Stimulated activated CD4-positive, alpha-beta T cell treated with anti-CD3 and anti-CD28 coated beads, Interleukin-15, amount 100 ng/mL, for 24 hours (primary cell): ENCODE measurements around the gene RPS6KA6.
"Not testable (repeated sequence)": the region's sequence is repeated elsewhere in the genome, so short reads cannot be mapped to it uniquely, and the experiment has no call there.

Source experiments
- DNase-seq: peaks from one replicate; pipeline ENCODE4 v3.0.0-alpha.2; 2020

Gene RPS6KA6

DNA sequence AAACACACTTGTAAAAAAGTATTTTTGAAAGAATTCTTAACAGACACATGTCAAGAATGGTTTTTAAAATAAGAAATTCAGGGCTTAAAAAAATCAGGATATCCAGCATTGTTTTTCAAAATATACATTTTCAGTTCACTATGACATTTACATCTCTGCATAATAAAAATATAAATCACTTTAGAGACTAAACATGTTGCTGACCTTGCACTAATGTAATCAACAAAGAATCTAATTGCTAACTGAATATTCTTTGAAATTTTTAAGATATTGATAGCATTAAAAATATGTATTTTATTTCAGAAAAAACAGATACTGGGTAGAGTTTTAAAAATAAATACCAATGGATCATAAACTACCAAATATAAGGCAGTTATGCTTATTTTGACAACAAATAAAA is 26.4 kb downstream of the RPS6KA6 start:
- no peak for DNase-seq

DNA sequence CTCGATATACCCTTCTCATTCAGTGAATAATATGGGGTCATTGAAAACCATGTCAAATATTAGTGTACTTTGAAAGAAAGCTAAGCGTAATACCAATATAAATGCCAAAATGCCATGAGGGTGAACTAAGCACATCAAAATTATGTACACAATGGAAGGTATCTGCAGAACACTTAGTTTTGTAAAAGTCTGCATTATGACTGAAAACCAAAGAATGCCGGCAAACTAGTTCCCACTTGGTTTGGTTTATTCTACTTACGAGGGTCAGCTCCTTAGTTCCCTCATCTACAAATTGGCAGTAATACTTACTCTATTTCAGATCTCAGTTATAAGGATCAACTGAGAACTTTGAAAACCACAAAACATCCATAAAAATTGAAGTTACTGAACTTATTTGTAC is 27.3 kb downstream of the RPS6KA6 start:
- DNase-seq = no peak

DNA sequence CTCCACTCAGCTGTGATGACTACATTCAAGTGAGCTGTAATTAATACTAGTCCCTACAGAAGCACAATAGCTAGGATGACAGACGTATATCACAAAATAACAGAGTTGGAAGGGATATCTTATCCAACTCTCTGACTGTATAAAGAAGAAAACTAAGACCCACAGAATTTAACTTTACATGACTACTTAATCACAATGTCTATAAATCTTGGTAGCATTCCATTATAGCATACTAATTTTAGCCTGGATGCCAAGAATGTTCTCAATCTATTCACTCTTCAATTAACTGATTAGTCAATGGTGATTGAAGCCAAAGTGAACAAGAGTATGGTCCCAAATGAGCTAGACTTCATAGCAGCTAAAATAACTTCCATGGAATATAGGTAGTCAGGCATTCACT is 31.2 kb downstream of the RPS6KA6 start:
- DNase-seq = no peak

- no peak for DNase-seq
These were observed 32.1 kb downstream of the RPS6KA6 start for GRCh38 chrX:84155938-84156337.

- no peak for DNase-seq
These were observed 34.5 kb downstream of the RPS6KA6 start for GRCh38 chrX:84153538-84153937.

DNA sequence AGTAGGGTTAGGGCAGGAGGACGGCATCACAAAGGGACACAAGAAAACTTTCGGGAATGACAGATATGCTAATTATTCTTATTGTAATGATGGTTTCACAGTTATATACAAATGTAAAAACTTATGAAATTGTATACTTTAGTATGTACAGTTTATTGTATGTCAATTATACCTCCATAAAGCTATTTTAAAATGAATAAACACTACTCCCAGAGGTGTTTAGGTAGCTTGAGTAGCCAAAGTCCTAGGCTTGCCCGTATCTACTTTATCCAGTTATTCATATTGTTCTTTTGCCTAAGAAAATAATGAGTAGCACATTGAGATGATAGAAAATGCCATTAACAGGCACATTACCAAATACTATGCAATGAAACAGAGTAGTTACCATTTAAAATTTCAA is 43.0 kb downstream of the RPS6KA6 start:
- DNase-seq = no peak

GRCh38 chrX:84144281-84144680 is 43.7 kb downstream of the RPS6KA6 start:
- DNase-seq = no peak

- no peak for DNase-seq
These were observed 55.0 kb downstream of the RPS6KA6 start for GRCh38 chrX:84133023-84133422.

GRCh38 chrX:84123585-84123984 is 64.4 kb downstream of the RPS6KA6 start:
- DNase-seq = no peak

- no peak for DNase-seq
These were observed 69.2 kb downstream of the RPS6KA6 start for GRCh38 chrX:84118769-84119168.

GRCh38 chrX:84118315-84118714 is 69.7 kb downstream of the RPS6KA6 start:
- no peak for DNase-seq

GRCh38 chrX:84108584-84108983 is 79.4 kb downstream of the RPS6KA6 start:
- DNase-seq = no peak

- DNase-seq = no peak
These were observed 88.9 kb downstream of the RPS6KA6 start for GRCh38 chrX:84099120-84099519.

- DNase-seq = not testable (repeated sequence)
These were observed 108.4 kb downstream of the RPS6KA6 start for GRCh38 chrX:84079479-84080197.

- no peak for DNase-seq
These were observed 109.0 kb downstream of the RPS6KA6 start for GRCh38 chrX:84078991-84079390.

DNA sequence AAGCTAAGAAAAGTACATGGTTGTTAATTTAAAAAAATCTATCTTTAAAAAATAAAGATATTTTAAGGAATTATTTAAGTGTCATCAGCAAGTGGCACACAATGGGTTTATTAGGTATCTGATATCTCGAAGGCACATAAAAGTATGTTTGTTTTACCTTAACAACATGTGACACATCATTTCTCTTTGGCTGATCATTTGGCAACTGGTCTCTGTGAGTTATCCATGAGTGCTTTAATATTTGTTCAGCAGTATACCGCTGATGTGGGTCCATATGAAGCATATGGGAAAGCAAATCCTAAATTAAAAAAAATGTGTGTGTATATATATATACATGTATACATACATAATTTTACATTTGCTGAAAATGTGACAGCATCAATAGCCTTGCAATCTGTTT is 123.2 kb downstream of the RPS6KA6 start:
- DNase-seq = no peak

- DNase-seq = no peak
These were observed 123.8 kb downstream of the RPS6KA6 start for GRCh38 chrX:84064164-84064563.

GRCh38 chrX:84047339-84047738 is 140.7 kb downstream of the RPS6KA6 start:
- DNase-seq = no peak

DNA sequence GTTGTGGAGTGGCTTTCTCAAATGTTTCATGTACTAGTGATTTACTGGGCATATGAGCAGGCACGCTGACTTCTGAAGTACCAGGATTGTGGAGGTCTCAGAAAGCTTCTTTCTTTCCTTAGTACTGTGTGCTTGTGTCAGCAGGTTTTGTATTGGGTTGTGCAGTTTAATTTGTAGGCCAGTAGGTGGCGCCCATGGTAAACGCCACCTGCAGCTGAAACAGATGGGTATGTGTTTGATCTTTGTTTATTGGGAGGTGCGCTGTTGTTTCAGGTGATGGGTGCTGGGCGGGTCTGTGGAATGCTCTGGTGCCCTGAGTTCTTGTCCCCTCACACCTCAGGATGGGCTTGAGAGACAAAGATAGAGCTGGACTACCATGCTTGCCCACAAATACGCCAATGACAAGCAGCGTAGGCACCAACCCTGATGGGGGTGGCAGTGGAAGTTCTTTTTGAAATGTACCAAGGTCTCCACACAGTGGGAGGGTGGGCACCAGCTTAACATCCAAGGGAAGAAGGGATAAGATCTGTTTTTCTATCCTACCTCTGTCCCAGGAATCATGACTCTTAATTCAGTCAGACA is 141.5 kb downstream of the RPS6KA6 start:
- DNase-seq = peak; percentile 3

- no peak for DNase-seq
These were observed 143.9 kb downstream of the RPS6KA6 start for GRCh38 chrX:84044051-84044450.
